GM19395 (cell line): ENCODE data around the gene PODXL2.
"Not testable (repeated sequence)": the region's sequence is repeated elsewhere in the genome, so short reads cannot be mapped to it uniquely, and the experiment has no call there.

Experiments
- ATAC-seq: cut with Tn5 transposase; IDR thresholded peaks from one replicate; pipeline ENCODE4 v1.9.1; 2021; ENCODE audit warnings: mild to moderate bottlenecking, moderate library complexity; ENCODE audit not compliant: unreplicated experiment

Gene PODXL2

GRCh38 chr3:127688416-127689265 lies 59.7 kb downstream of the PODXL2 start:
- ATAC-seq, result no peak

DNA sequence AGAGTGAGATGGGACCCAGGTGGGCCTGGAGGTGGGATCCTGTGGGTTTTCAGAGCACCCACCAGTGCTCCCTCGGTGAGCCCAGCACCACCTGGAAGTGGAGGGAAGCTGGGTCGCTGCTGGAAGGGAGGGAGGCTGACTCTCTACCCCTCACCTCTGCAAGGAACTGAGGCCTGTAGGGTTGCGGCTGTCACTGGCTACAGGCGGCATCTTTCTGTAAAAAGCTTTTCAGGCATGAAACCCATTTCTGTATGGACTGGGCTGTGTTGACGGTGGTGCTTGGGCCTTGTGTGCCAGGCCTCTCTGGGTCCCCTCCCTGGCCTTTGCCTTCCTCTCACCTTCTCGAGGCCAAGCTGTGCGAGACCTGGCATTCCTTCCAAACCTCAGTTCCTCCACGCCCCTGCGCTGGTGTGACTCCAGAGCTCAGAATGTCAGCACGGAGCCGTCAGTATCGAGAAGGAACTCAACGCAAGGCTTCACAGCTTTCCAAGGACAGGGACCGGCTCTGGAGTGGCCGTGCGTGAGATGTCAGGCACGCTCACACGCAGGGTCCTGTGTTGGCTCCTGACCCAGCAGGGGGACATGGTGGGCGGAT lies 60.4 kb downstream of the PODXL2 start:
- no peak for ATAC-seq

GRCh38 chr3:127690106-127690505 lies 61.1 kb downstream of the PODXL2 start:
- no peak for ATAC-seq

GRCh38 chr3:127690823-127691452 lies 62.0 kb downstream of the PODXL2 start:
- ATAC-seq, result no peak

DNA sequence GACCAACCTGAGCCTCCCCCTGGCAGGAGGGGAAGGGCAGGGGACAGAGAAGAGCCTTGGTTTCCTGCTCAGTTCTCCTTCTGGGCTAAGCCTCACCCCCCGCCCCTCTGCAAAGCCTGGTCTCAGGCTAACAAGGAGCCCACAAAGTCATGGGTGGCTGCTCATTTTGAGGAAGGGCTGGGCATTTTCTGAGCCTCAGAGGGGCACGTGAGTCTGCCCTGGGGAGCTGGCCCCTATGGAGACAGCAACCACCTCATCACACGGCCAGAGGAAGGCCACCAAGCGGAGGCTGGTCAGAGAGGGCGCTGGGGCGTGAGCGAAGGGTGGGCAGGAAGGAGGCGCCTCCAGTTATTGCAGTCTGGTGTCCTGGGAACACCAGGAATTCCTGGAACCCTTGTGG lies 62.5 kb downstream of the PODXL2 start:
- ATAC-seq, result no peak

- no peak for ATAC-seq
These were observed 63.0 kb downstream of the PODXL2 start for GRCh38 chr3:127691974-127692373.

- ATAC-seq, result no peak
These were observed 63.7 kb downstream of the PODXL2 start for GRCh38 chr3:127692501-127693335.

GRCh38 chr3:127693336-127693843 lies 64.4 kb downstream of the PODXL2 start:
- no peak for ATAC-seq

DNA sequence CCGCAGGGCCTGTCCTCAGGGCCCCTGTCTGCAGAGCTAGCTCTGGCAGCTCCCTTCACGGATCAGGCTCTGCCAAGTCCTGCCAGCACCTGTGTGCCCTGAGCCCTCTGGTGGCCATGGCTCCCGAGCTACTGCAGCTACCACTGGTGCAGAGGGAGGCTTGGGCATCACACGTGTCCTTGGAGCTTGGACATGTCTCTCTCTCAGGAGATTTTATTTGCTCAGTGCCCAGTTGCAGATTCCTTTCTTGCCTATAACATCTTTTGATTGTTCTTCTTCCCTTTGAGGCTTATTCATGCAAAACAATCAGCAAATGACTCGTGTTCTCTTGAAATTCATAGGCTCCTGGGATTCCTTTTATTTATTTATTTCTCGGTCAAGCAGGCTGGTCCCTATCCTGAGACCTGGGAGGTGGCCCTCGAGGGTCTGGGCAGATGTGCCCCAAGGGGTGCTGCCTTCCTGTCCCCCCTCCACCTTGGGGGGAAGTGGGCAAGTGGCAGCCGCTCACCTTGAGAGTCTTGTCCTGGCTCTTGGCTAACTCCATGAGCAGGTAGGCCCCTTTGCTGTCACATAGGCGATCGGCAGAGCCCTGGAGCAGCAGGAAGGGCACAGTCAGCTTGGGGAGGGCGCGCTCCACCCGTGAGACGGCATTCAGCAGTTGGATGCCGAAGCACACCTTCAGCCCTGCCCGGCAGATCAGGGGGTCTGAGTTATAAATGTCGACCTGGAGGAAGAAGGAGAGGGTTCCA lies 65.7 kb downstream of the PODXL2 start:
- no peak for ATAC-seq

- peak; percentile 87 for ATAC-seq
These were observed 68.7 kb downstream of the PODXL2 start for GRCh38 chr3:127697551-127698240.

- no peak for ATAC-seq
These were observed 69.3 kb downstream of the PODXL2 start for GRCh38 chr3:127698286-127698685.

DNA sequence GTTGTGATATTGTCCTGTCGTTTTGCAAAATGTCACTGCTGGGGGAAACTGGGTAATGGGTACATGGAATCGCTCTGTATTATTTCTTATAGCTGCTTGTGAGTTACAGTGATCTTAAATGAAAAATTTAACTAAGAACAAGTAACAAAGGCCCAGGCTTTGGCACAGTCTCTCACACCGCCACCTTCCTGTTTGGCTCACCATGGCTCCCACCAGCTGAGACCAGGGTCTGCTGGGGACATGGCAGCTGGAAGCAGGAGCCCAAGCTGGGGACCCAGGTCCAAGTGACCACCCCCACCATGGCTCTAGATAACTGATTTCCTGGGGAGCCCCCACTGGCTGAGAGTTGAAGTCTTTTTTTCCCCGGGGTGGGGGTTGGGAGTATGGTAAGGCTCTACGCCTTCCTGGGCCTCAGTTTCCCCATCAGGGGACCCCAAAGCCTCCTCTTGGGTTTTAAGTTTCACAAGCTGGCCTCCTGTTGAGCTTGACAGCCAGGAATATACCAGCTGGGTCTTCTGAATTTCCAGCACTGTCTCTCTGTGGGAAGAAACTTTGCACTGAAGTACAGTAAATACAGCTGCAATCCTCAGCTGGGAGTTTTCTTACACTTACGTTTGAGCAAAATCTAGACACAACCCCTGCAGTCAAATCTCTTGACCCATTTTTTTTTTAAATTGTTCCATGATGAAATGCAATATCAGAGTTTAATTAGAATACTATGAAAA lies 69.9 kb downstream of the PODXL2 start:
- no peak for ATAC-seq

DNA sequence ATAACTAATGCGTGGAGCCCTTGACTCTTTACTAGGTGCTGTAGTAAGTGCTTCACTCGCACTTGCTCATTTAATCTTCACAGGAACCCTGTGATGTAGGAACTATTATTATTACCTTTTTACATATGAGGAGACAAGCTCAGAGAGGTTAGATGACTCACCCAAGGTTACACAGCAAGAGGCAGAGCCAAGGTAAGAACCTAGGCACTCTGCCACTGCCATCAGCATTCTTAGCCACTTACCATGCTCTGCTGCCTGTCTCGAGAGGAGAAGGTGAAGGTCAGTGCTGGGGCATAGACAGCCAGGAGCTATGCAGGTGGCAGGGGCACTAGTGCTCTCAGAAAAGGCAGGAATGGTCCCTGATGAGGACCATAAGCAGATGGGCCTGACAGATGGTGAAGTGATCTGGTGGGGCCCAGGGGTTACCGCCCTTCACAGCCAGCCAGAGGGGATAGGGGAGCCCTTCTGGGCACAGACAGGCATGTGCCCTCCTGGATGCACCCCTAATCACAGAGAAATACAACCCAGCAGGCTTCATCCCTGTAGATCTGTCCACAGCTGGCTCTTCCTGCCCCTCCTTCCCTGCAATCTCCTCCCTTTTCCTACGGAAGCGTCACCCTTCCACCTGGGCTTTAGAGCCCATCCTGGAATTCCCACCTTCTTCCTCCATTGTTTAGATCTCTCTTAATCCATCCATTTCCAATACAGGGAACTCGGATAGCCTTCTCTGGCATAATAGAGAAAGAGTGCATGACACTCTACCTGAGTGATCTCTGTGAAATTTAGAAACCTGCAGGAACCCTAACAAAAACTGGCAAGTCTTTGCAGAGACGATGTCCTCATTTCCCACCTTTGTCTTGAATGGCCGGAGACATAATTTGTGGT lies 70.7 kb downstream of the PODXL2 start:
- no peak for ATAC-seq

- ATAC-seq, result no peak
These were observed 71.4 kb downstream of the PODXL2 start for GRCh38 chr3:127700406-127700805.

GRCh38 chr3:127701280-127701911 lies 72.4 kb downstream of the PODXL2 start:
- no peak for ATAC-seq

DNA sequence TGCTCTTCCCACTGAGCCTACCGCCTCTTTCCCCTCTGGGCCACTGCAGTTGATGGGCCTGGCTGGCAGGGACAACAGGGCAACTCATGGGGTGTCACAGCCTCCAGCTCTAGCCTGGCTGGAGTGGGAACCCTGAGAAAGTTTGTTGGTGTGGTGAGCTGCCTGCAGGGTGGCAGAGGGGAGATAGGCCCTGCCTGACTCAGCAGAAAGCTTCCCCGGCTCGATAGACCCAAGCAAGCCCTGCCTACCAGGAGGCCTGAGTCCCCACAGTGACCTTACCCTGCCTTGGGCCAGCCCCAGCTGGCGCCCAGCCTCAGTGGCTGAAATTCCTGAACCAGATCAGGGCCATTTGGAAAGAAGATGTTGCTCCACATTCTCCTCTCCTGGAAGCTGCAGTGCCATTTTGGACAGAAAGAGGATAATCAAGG lies 73.2 kb downstream of the PODXL2 start:
- no peak for ATAC-seq

DNA sequence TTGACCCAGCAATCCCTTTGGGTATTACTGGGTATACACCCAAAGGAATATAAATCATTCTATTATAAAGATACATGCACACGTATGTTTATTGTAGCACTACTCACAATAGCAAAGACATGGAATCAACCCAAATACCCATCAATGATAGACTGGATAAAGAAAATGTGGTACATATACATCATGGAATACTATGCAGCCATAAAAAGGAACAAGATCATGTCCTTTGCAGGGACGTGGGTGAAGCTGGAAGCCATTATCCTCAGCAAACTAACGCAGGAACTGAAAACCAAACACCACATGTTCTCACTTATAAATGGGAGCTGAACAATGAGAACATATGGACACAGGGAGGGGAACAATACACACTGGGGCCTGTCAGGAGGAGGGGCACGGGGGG lies 75.9 kb downstream of the PODXL2 start:
- not testable (repeated sequence) for ATAC-seq
